H1 (cell line): ENCODE measurements around the gene HSPBP1.

Experiments
- CHD2 ChIP-seq: IDR thresholded peaks from 2 replicates; pipeline ENCODE4 v1.6.1; 2012; ENCODE audit warnings: low read length, improper control_type of control experiment
- CREB1 ChIP-seq: IDR thresholded peaks from 2 replicates; pipeline ENCODE4 v1.6.1; 2012; ENCODE audit warnings: inconsistent platforms
- CTBP2 ChIP-seq: IDR thresholded peaks from 2 replicates; pipeline ENCODE4 v1.7.0; 2011; ENCODE audit warnings: borderline replicate concordance, mild to moderate bottlenecking, moderate library complexity, mixed read lengths, low read length; ENCODE audit not compliant: insufficient read depth, insufficient read length
- CTCF ChIP-seq, 3 experiments: IDR thresholded peaks; 1 replicate in 2 of 3; 2 replicates in 1 of 3; pipeline versions ENCODE4 v1.5.1 to v1.6.1; 2011; ENCODE audit warnings: low read length in 3 of 3, mild to moderate bottlenecking in 3 of 3, inconsistent platforms in 2 of 3, low read depth in 1 of 3, moderate library complexity in 1 of 3; ENCODE audit not compliant: insufficient read depth in 1 of 3; ENCODE audit errors: control extremely low read depth in 1 of 3
- GABPA ChIP-seq: IDR thresholded peaks from 2 replicates; pipeline ENCODE4 v1.6.1; 2011; ENCODE audit warnings: mild to moderate bottlenecking, low read length, moderate library complexity, borderline replicate concordance; ENCODE audit not compliant: insufficient read depth
- NRF1 ChIP-seq: IDR thresholded peaks from 2 replicates; pipeline ENCODE4 v1.6.1; 2011; ENCODE audit warnings: mild to moderate bottlenecking, low read depth, low read length, improper control_type of control experiment
- POLR2AphosphoS5 ChIP-seq: IDR thresholded peaks from 2 replicates; pipeline ENCODE4 v1.6.1; 2011; ENCODE audit warnings: low read depth, low read length
- RBBP5 ChIP-seq: IDR thresholded peaks from 2 replicates; pipeline ENCODE4 v1.7.1; 2012; ENCODE audit warnings: low read depth, mild to moderate bottlenecking, inconsistent platforms, low read length, moderate library complexity, borderline replicate concordance
- SIRT6 ChIP-seq: IDR thresholded peaks from one replicate; pipeline ENCODE4 v1.7.1; 2012; ENCODE audit warnings: low read length, inconsistent platforms
- SRF ChIP-seq: IDR thresholded peaks from 2 replicates; pipeline ENCODE4 v1.6.1; 2011; ENCODE audit warnings: mild to moderate bottlenecking, low read depth, low read length, moderate library complexity
- TEAD4 ChIP-seq: IDR thresholded peaks from 2 replicates; pipeline ENCODE4 v1.6.1; 2012; ENCODE audit warnings: low read depth, low read length, inconsistent platforms, mixed read lengths
- TF ChIP-seq, protein P1 (sequence below): IDR thresholded peaks from 2 replicates; pipeline ENCODE4 v1.6.1; 2011; ENCODE audit warnings: low read depth, mild to moderate bottlenecking, low read length; ENCODE audit not compliant: insufficient read depth
- TF ChIP-seq, protein P2 (sequence below): IDR thresholded peaks from 2 replicates; pipeline ENCODE4 v1.6.1; 2011; ENCODE audit warnings: low read length, improper control_type of control experiment

- TF ChIP-seq POLR2AphosphoS5 (no peak), CREB1 (no peak), SRF (no peak), CTCF (IDR thresholded peaks at IDR 0.05; ENCODE audit: control extremely low read depth in 1 of 3, insufficient read depth in 1 of 3, low read depth in 1 of 3, low read length in 3 of 3) (peak in 1 of 3 experiments; percentile 19; a peak in 1 of 4 replicates), RBBP5 (no peak), CTBP2 (no peak), TEAD4 (no peak), GABPA (no peak), NRF1 (no peak), SIRT6 (no peak), CHD2 (no peak)
- TF ChIP-seq, protein P1, sequence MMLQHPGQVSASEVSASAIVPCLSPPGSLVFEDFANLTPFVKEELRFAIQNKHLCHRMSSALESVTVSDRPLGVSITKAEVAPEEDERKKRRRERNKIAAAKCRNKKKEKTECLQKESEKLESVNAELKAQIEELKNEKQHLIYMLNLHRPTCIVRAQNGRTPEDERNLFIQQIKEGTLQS = no peak
- TF ChIP-seq, protein P2, sequence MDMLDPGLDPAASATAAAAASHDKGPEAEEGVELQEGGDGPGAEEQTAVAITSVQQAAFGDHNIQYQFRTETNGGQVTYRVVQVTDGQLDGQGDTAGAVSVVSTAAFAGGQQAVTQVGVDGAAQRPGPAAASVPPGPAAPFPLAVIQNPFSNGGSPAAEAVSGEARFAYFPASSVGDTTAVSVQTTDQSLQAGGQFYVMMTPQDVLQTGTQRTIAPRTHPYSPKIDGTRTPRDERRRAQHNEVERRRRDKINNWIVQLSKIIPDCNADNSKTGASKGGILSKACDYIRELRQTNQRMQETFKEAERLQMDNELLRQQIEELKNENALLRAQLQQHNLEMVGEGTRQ = no peak
Measured at GRCh38 chr19:55247621-55248099, 32.2 kb downstream of the HSPBP1 start.
